ENCODE results near the gene ADAT3.
"Not testable (repeated sequence)": the region's sequence is repeated elsewhere in the genome, so short reads cannot be mapped to it uniquely, and the experiment has no call there.

ADAT3 gene

DNA sequence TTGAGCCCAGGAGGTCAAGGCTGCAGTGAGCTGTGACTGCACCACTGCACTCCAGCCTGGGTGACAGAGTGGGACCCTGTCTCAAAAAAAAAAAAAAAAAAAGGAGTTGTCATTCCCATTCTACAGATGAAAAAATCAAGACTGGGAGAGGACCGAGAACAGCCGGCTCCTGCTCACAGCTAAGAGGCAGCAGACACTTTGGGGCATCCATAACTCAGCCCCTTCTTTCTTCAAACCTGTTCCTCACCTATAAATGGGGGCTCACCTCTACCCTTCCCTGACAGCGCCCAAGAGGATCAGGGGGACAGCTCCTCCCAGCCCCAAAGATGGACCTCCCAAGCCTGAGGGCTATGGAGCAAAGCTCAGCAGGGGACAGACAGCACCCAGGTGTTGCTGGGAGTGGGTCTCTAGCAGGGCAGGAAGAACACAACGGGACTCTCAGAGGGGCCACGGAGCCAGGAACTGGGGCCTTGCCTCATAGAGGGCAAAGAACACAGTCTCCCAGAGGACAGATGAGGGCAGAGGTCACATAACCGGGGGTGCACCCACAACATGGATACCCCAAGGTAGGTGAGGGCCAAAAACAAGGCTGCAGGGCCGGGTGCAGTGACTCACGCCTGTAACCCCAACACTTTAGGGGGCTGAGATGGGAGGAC lies 38.4 kb upstream of the ADAT3 start:
- DNase-seq (ENCODE audit: low read depth in 2 of 2), result no peak

DNA sequence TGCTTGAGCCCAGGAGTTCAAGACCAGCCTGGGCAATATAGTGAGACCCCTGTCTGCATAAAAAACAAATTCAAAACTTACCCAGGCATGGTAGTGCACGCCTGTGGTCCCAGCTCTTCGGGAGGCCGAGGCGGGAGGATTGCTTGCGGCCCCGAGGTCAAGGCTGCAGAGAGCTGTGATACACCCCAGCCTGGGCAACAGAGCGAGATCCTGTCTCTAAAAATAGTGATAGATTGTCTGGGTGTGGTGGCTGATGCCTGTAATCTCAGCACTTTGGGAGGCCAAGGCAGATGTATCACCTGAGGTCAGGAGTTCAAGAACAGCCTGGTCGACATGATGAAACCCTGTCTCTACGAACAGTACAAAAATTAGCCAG lies 37.9 kb upstream of the ADAT3 start:
- no peak for DNase-seq (ENCODE audit: low read depth in 2 of 2)

- DNase-seq (ENCODE audit: low read depth in 2 of 2), result no peak
Observed at GRCh38 chr19:1868971-1869370, 36.2 kb upstream of the ADAT3 start.

GRCh38 chr19:1871140-1871597 lies 34.0 kb upstream of the ADAT3 start:
- DNase-seq (ENCODE audit: low read depth in 2 of 2), result no peak

- DNase-seq (ENCODE audit: low read depth in 2 of 2), result no peak
Observed at GRCh38 chr19:1871630-1872029, 33.6 kb upstream of the ADAT3 start.

DNA sequence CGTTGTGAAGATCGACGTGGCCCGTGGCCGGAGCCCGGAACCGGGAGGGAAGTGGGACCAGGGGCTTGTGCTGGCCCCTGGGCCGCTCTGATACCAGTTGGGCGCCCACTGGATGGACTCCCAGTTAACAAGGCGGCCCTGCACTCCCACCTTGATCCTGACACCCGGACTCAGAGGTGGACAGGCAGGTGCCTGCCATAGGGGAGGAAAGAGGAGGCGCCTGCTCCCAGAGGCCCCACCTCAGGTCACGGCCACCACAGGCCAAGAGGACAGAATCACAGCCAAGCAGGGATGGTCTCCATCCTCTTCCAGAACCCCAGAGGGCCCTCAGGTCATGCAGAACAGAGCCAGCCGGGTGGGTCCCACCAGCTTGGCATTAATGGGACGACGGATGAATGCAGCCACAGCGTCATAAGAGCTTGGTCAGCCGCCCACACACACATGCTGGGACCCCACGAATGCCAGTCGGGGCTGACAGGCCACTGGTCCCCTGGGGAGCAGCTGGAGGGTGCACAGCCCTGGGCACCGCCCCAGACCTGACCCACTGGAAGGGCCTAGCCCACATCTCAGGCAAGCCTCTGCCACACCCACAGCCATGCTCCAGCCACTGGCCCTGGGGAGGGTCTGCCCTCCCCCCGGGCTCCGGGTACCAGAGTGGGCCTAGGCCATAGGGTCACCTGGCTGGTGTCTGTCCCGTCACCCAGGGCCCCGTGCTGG lies 32.2 kb upstream of the ADAT3 start:
- DNase-seq (ENCODE audit: low read depth in 2 of 2), result no peak

GRCh38 chr19:1873524-1874473 lies 31.4 kb upstream of the ADAT3 start:
- DNase-seq (ENCODE audit: low read depth in 2 of 2), result no peak

DNA sequence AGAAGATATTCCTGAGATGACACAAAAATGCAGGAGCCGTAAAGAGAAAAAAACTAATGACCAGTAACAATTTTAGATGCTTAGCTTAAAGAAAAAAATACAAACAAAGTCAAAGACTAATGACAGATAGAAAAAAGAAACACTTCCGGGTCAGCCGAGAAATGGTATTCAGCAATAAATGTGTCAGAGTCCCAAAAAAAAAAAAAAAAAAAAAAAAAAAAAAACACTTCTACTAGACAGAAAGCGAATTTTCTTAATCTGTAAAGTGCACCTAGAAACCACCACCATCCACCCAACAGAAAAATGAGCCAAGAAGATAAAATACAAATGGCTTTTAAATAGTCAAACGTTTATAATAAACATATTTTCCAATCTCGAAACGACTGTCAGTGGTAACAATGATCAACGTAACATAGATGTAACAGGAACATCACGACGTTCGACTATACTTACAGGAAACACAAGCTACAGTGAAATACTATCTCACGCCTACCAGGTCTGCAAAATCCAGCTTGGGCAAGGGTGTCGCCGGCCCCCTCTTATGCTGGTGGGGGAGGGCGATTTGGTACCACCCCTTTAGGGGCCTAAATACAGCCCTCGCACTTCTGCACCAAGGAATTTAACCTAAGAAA lies 30.5 kb upstream of the ADAT3 start:
- DNase-seq (ENCODE audit: low read depth in 2 of 2), result no peak

DNA sequence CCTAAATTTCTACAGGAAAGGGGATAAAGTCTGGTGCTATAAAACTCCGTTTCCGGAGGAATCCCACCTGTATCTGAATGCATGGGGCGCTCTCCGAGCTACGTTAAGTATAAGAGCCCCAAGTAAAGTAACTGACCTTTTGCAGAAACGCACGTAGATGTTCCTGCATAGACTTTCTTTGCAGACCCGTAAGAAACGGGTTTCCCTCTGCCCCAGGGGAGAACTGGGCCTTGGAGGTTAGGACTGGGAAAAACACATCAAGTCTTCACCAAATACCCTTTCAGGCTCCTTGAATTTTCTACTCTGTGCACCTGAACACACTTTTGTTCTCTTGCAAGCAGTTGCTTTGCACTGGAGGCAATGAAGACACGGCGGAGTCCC lies 29.9 kb upstream of the ADAT3 start:
- DNase-seq (ENCODE audit: low read depth in 2 of 2), result not testable (repeated sequence)

- peak; percentile 69 to 77 for DNase-seq (ENCODE audit: low read depth in 2 of 2)
Observed at GRCh38 chr19:1875646-1876495, 29.3 kb upstream of the ADAT3 start.

GRCh38 chr19:1876496-1877279 lies 28.5 kb upstream of the ADAT3 start:
- DNase-seq (ENCODE audit: low read depth in 2 of 2), result not testable (repeated sequence)

- not testable (repeated sequence) for DNase-seq (ENCODE audit: low read depth in 2 of 2)
Observed at GRCh38 chr19:1877280-1877660, 27.9 kb upstream of the ADAT3 start.

DNA sequence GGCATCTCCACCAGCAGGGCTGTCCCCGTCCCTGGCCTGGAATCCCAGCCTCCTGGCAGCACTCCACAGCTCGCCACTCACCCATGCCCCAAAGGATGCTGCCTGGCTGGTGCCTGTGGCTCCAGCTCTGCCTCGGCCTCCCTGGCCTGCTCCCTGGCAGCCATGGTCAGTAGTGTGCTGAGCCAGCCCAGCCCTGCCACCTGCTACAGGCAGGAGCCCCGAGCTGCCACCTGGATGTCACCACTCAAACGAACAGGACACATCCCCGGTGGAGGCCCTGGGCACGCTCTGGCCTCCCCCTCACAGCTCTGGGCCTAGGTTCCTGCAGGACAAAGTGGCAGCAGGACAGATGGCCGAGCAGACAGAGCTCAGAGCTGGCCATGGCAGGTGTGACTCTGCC lies 26.6 kb upstream of the ADAT3 start:
- DNase-seq (ENCODE audit: low read depth in 2 of 2), result not testable (repeated sequence)

DNA sequence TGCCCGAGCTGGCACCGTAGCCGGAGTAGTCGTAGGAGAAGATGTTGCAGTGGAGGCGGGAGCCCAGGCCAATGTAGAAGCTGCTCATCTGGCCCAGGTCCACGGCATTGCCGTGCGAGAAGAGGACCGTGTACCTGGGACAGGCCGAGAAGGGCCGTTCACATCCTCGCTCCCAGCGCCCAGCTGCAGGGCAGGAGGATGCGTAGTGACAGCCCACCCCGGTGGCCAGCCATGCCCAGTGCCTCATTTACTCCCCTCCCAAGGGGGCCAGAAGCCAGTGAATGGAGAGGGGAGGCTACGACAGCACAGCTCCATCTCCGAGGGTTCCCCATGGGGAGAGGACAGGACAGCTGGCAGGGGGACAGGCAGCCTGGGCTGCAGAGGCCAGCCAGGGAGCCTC lies 25.2 kb upstream of the ADAT3 start:
- DNase-seq (ENCODE audit: low read depth in 2 of 2), result not testable (repeated sequence)

DNA sequence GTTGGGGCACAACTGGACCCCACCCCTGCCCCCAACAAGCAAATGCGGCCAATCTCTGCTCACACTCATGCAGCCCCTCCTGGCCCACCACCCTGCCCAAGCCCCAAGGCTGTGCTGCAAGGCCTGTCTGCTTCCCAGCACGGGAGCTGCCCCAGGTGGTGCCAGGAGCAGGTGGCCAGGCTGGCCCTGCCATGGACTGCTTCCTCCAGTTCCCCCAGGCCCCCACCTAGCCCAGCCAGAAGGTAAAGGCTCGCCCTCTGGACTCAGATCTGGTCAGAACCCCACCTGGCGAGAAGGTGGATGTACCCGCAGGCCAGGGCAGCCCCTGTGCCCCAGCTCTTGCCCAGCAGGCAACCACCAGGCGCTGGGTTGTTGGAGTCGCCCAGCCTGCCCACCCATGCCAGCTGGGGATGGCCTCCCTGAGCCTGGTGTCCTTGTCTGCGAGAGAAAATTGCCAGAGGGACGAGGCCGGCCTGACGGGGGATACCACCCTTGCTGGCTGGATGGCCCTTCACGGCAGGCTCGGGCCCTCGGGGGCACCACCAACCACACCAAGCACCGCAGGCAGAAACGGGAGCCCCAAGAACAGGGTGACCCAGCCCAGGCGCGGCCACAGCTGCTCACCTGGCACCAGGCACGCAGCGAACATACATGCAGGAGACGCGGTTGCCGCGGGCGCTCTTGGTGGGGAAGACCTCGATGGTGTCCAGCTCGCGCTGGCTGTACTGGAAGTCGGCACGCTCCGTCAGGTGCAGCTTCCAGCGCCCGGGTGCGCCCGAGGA lies 24.4 kb upstream of the ADAT3 start:
- DNase-seq (ENCODE audit: low read depth in 2 of 2), result no peak

- DNase-seq (ENCODE audit: low read depth in 2 of 2), result not testable (repeated sequence)
Observed at GRCh38 chr19:1881393-1882088, 23.7 kb upstream of the ADAT3 start.

DNA sequence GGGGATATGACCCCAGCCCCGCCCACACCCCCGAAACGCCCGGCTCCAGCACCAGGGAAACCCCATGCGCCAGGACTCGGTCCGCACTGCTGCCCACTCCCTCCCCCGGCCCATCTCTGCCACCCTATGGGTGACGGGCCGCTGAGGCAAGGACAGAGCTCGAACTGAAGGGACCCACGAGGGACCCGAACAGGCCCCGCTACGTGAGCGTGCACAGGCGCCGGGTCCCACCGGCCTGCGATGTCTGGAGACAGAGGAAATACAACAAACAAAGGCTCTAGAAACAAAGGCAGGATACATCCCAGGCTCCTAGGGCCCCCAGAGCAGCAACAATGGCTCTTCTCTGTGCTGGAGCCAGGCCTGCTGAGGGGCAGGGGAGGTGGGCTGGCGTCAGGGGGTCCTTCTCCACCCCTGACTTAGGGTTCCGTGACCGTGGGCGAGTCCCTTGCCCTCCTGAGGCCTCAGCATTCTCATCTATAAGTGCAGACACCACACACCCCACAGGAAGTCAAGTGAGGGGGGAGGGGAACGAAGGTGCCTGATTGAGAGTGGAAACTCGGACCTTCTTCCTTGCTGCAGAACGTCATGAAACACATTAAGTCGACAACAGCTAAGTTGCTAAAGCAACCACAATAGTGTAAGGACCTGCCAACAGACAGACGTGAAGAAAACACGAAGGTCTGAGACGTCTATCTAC lies 23.0 kb upstream of the ADAT3 start:
- peak in 1 of 2 donors; percentile 56 for DNase-seq (ENCODE audit: low read depth in 2 of 2)

Data from stimulated activated CD8-positive, alpha-beta memory T cell treated with anti-CD3 and anti-CD28 coated beads, Interleukin-15, amount 100 ng/mL, for 4 hours (primary cell).